K562 (cell line): ENCODE measurements around the gene ESRRB. TPM values are rescaled to one million over a fixed set of nuclear protein-coding genes. Genes with fewer than 3 reads are reported as not detected.

Source experiments
- ATAC-seq: fragments of 200-7000 bp; cut with Tn5 transposase; 3 replicates; pipeline ENCODE4 v1.9.1; 2020; ENCODE audit warnings: moderate library complexity
- BruUV-seq: library from RNA; stranded (reverse); fragments of 400-500 nt; replicated peaks from 2 replicates; lab custom pipeline; 2021; lab: Mats Ljungman, UMichigan
- CTCF ChIA-PET: fragments of 300-600 bp; formaldehyde crosslinking; extraction: SDS; loops from one replicate; lab custom pipeline; 2021; ENCODE audit warnings: low intra/inter-chr PET ratio; lab: Yijun Ruan, JAX
- POLR2A ChIA-PET: fragments of 300-600, 350-650 bp; sonication (Branson Sonifier 250); formaldehyde crosslinking; extraction: SDS; loops from one replicate; lab custom pipeline; 2021; ENCODE audit warnings: antibody characterized with exemption, inconsistent platforms; lab: Yijun Ruan, JAX
- DNase-seq, 4 experiments: peaks; one replicate each; pipeline versions ENCODE4 v3.0.0 to v3.0.0-alpha.2; 2011 to 2018; ENCODE audit warnings: low spot score in 3 of 4, mixed read lengths in 3 of 4; ENCODE audit errors: extremely low read depth in 1 of 4
- FAIRE-seq: peaks from 2 replicates; lab custom pipeline; 2011; peaks lifted over from hg19 to GRCh38; lab: Jason Lieb, UNC
- H2AFZ ChIP-seq: 2 replicates; pipeline ENCODE4 v1.6.0; 2011; ENCODE audit warnings: low read depth, low read length, control low read depth, inconsistent platforms
- H3K27ac ChIP-seq: fragments of 200-600 bp; 3 replicates; pipeline ENCODE4 v1.8.0; 2011; ENCODE audit warnings: low read depth, mild to moderate bottlenecking, control low read depth, inconsistent platforms, low read length, moderate library complexity, mixed read lengths; ENCODE audit errors: extremely low read depth
- H3K27me3 ChIP-seq, 2 experiments: fragments of 300-600 bp in 1 of 2; 2 replicates in 1 of 2; 3 replicates in 1 of 2; pipeline versions ENCODE4 v1.6.0 to v1.8.0; 2011; ENCODE audit warnings: inconsistent platforms in 2 of 2, low read length in 2 of 2, mild to moderate bottlenecking in 1 of 2, mixed read lengths in 1 of 2, moderate library complexity in 1 of 2; ENCODE audit not compliant: control insufficient read depth in 2 of 2, insufficient read depth in 2 of 2
- H3K36me3 ChIP-seq: fragments of 300-600 bp; 3 replicates; pipeline ENCODE4 v1.8.0; 2011; ENCODE audit warnings: mild to moderate bottlenecking, low read length, inconsistent platforms; ENCODE audit not compliant: control insufficient read depth, insufficient read depth
- H3K4me1 ChIP-seq, 2 experiments: fragments of 200-600 bp in 1 of 2; replicated peaks in 1 of 2; 2 replicates in 1 of 2; 3 replicates in 1 of 2; pipeline versions ENCODE4 v1.5.1 to v1.8.0; 2011; ENCODE audit warnings: inconsistent platforms in 2 of 2, low read length in 2 of 2, mild to moderate bottlenecking in 1 of 2, mixed read lengths in 1 of 2, moderate library complexity in 1 of 2; ENCODE audit not compliant: control insufficient read depth in 2 of 2, insufficient read depth in 2 of 2
- H3K4me2 ChIP-seq: 2 replicates; pipeline ENCODE4 v1.6.1; 2011; ENCODE audit warnings: low read length, control low read depth, inconsistent platforms, mixed read lengths; ENCODE audit not compliant: insufficient read depth
- H3K4me3 ChIP-seq: fragments of 200-600 bp; sonication (generic), shearing (Covaris generic); 2 replicates; pipeline ENCODE4 v1.5.1; 2016; ENCODE audit warnings: control low read depth, inconsistent platforms
- H3K79me2 ChIP-seq: fragments of 200-600 bp; 3 replicates; pipeline ENCODE4 v1.8.0; 2011; ENCODE audit warnings: low read length, inconsistent platforms; ENCODE audit not compliant: control insufficient read depth, insufficient read depth
- H3K9ac ChIP-seq, 2 experiments: 2 replicates each; pipeline versions ENCODE4 v1.6.0 to v1.6.1; 2011; ENCODE audit warnings: low read depth in 2 of 2, low read length in 2 of 2, control low read depth in 1 of 2, inconsistent platforms in 1 of 2, mild to moderate bottlenecking in 1 of 2, mixed read lengths in 1 of 2; ENCODE audit not compliant: insufficient read depth in 1 of 2
- H3K9me1 ChIP-seq: one replicate; pipeline ENCODE4 v1.6.0; 2011; ENCODE audit warnings: inconsistent platforms, mild to moderate bottlenecking, low read length, moderate library complexity; ENCODE audit not compliant: control insufficient read depth, insufficient read depth
- H3K9me3 ChIP-seq: replicated peaks from 2 replicates; pipeline ENCODE4 v1.5.1; 2011; ENCODE audit warnings: low read depth, low read length, inconsistent platforms; ENCODE audit not compliant: control insufficient read depth, insufficient read depth
- H4K20me1 ChIP-seq: replicated peaks from 2 replicates; pipeline ENCODE4 v1.6.1; 2011; ENCODE audit warnings: low read length, inconsistent platforms, mixed read lengths; ENCODE audit not compliant: control insufficient read depth, insufficient read depth
- ARNT ChIP-seq, 2 experiments: fragments of 450-650 bp; IDR thresholded peaks; 2 replicates each; pipeline ENCODE4 v1.6.1; 2016; ENCODE audit warnings: mild to moderate bottlenecking in 1 of 2
- CCNT2 ChIP-seq: IDR thresholded peaks from 2 replicates; pipeline ENCODE4 v1.6.1; 2011; ENCODE audit warnings: borderline replicate concordance, low read depth, mild to moderate bottlenecking, moderate library complexity, mixed read lengths, low read length; ENCODE audit not compliant: insufficient read length; ENCODE audit errors: extremely low read depth
- CEBPZ ChIP-seq: fragments of 150-350 bp; IDR thresholded peaks from 2 replicates; pipeline ENCODE4 v1.6.1; 2014; ENCODE audit warnings: low read depth, mild to moderate bottlenecking, low read length, borderline replicate concordance
- ETV5 ChIP-seq: sonication (generic); formaldehyde crosslinking; IDR thresholded peaks from 2 replicates; pipeline ENCODE4 v1.4.0; 2020; ENCODE audit warnings: low read depth, mild to moderate bottlenecking, missing genetic modification reagents
- GATAD2A ChIP-seq: fragments of 450-650 bp; IDR thresholded peaks from 2 replicates; pipeline ENCODE4 v1.6.1; 2017
- MTA1 ChIP-seq: fragments of 450-650 bp; IDR thresholded peaks from 2 replicates; pipeline ENCODE4 v1.6.1; 2017; ENCODE audit warnings: borderline replicate concordance
- MTF1 ChIP-seq: fragments of 250-450 bp; sonication (Bioruptor Pico); IDR thresholded peaks from 2 replicates; pipeline ENCODE4 v1.9.0; 2021; ENCODE audit warnings: moderate library complexity, mild to moderate bottlenecking, inconsistent platforms, borderline replicate concordance
- SFPQ ChIP-seq: fragments of 200-400 bp; formaldehyde crosslinking; IDR thresholded peaks from 2 replicates; pipeline ENCODE4 v1.6.1; 2017; ENCODE audit warnings: mild to moderate bottlenecking, low read depth, low read length, moderate library complexity
- ZNF408 ChIP-seq: fragments of 250-450 bp; sonication (Bioruptor Pico); IDR thresholded peaks from 2 replicates; pipeline ENCODE4 v1.4.0; 2020; ENCODE audit warnings: low read depth, mild to moderate bottlenecking, moderate library complexity
- WGBS: fragments of 100-300 bp; shearing (Covaris generic); methylation state at CpG from one replicate; pipeline ENCODE4 v1.1.6; 2016; ENCODE audit warnings: low coverage, mixed read lengths; ENCODE audit not compliant: insufficient coverage; ENCODE audit errors: missing lambda C conversion rate; 5-methylcytosine and 5-hydroxymethylcytosine counted together
- in situ Hi-C: fragments of 300-500 bp; cut with MboI; formaldehyde crosslinking; loops from 4 replicates; pipeline ENCODE4 v1.15.0; 2018; ENCODE audit warnings: inconsistent platforms, mixed read lengths
- intact Hi-C: fragments of 100-400 bp; cut with micrococcal nuclease; formaldehyde crosslinking; loops from 2 replicates; pipeline ENCODE4 v1.14.2; 2022
- polyA plus RNA-seq, 8 experiments: library from polyadenylated mRNA; depleted of rRNA in 4 of 8; stranded (reverse) in 5 of 8; unstranded in 3 of 8; fragments of >200 nt; fragmentation: Nextera tagmentation in 2 of 8; fragmentation: Illumina TruSeq in 1 of 8; extraction: Ambion mirVana in 2 of 8; extraction: Trizol in 1 of 8; gene quantifications; 2 replicates each; pipeline versions ENCODE4 v1.2.1 to v1.2.3, GENCODE V29; 2011 to 2014; ENCODE audit warnings: inconsistent platforms in 1 of 8, missing spikeins in 1 of 8
- total RNA-seq, 7 experiments: library from RNA; depleted of rRNA in 6 of 7; stranded (reverse); fragments of >200 nt in 6 of 7; fragmentation: Illumina TruSeq in 2 of 7; extraction: Trizol in 2 of 7; gene quantifications; 2 replicates each; pipeline versions ENCODE4 v1.2.1 to v1.2.3, GENCODE V29; 2011 to 2021; ENCODE audit warnings: low replicate concordance in 1 of 7

ESRRB gene
- total and polyA plus RNA-seq, 9 of the 15 experiments (the other 6 are each of a cell fraction or from before 2014, with no cell fraction given) = 3.2 to 24.7 (median 14.5) TPM

DNA sequence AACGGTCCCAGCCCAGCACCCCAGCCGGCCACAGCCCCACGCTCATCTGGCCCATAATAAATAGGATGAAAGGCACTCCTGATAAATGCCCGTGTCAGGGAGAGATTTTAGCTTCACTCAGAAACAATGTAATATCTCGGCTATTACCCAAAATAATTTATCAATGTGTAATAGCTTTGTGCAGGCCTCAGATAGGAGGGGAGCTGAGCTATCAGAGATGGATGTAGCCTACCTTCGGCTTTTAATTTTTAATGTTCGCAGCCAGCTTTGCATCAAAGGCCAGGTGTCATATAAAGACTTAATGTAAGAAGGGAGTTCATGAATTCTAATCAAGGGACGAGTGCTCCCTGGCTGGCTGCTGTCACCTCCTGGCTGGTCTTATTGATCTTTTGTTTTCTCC lies 171.9 kb downstream of the ESRRB start:
- intact Hi-C loops = loop anchor here (5.0 to 10.0 kb wide), 2 partner anchors 36 to 493 kb away; no protein-coding TSS in a partner anchor
- no peak for DNase-seq
- no peaks in the 10 kb centered on the region for H3K9me1 ChIP-seq
- no peaks in the 10 kb centered on the region for H3K79me2 ChIP-seq
- BruUV-seq = no TSS peak
- no peaks in the 10 kb centered on the region for H3K9me3 ChIP-seq
- no peak for ATAC-seq
- no peaks in the 10 kb centered on the region for H3K4me1 ChIP-seq
- no peak for FAIRE-seq
- in situ Hi-C loops = no loop called here
- H4K20me1 ChIP-seq = 0 out of 2 replicates have a peak, but pooled peaks cover 4% of the 10 kb centered on the region
- H3K4me2 ChIP-seq = no peak overlapping the region
- H3K27ac ChIP-seq = no peak overlapping the region
- ChIA-PET CTCF (no interaction called here), POLR2A (no interaction called here)
- no peaks in the 10 kb centered on the region for H3K36me3 ChIP-seq
- WGBS = 0% methylated on average over 4 of the region's 8 CpGs
- H3K4me3 ChIP-seq = no peak overlapping the region
- peaks cover 2 to 28% of the 10 kb centered on the region in 2 experiments; a peak in 2 of 5 replicates for H3K27me3 ChIP-seq
- no peak overlapping the region for H2AFZ ChIP-seq
- no peak overlapping the region for H3K9ac ChIP-seq
- TF ChIP-seq ARNT (IDR thresholded peaks at IDR 0.05) (no peak), MTA1 (no peak), ETV5 (no peak), GATAD2A (no peak), CCNT2 (no peak), CEBPZ (no peak), MTF1 (CRISPR knock-in tag) (no peak), ZNF408 (CRISPR knock-in tag) (no peak), SFPQ (no peak)
